Neuronal stem cell (in vitro differentiated cells): Measurements from ENCODE around the gene WDR13. TPM values are rescaled to one million over a fixed set of nuclear protein-coding genes. Genes with fewer than 3 reads are reported as not detected.
A peak's percentile ranks its signal among the peaks of the same experiment; 100 is the strongest.
"Not testable (repeated sequence)": the region's sequence is repeated elsewhere in the genome, so short reads cannot be mapped to it uniquely, and the experiment has no call there.

Source experiments
- DNase-seq: peaks from one replicate; pipeline ENCODE4 v3.0.0-alpha.2; 2013; ENCODE audit warnings: low spot score
- H2AFZ ChIP-seq: one replicate; pipeline ENCODE4 v1.6.1; 2013; ENCODE audit warnings: mild to moderate bottlenecking, low read length, inconsistent platforms
- H2AK5ac ChIP-seq: 2 replicates; pipeline ENCODE4 v1.6.1; 2013; ENCODE audit warnings: low read depth, mild to moderate bottlenecking, inconsistent platforms, low read length, moderate library complexity, mixed read lengths
- H2BK120ac ChIP-seq: 2 replicates; pipeline ENCODE4 v1.6.1; 2013; ENCODE audit warnings: low read depth, mild to moderate bottlenecking, inconsistent platforms, low read length, moderate library complexity, mixed read lengths
- H2BK12ac ChIP-seq: one replicate; pipeline ENCODE4 v1.6.1; 2013; ENCODE audit warnings: low read length, inconsistent platforms
- H2BK15ac ChIP-seq: 2 replicates; pipeline ENCODE4 v1.6.1; 2013; ENCODE audit warnings: mild to moderate bottlenecking, low read length, inconsistent platforms, mixed read lengths
- H2BK5ac ChIP-seq: one replicate; pipeline ENCODE4 v1.6.1; 2013; ENCODE audit warnings: inconsistent platforms, mild to moderate bottlenecking, low read length, moderate library complexity
- H3K14ac ChIP-seq: one replicate; pipeline ENCODE4 v1.6.1; 2013; ENCODE audit warnings: low read length, inconsistent platforms
- H3K18ac ChIP-seq: 2 replicates; pipeline ENCODE4 v1.6.1; 2013; ENCODE audit warnings: low read length, inconsistent platforms
- H3K23ac ChIP-seq: 2 replicates; pipeline ENCODE4 v1.6.1; 2013; ENCODE audit warnings: low read depth, mild to moderate bottlenecking, mixed read lengths, low read length, inconsistent platforms; ENCODE audit not compliant: poor library complexity
- H3K27ac ChIP-seq: replicated peaks from 3 replicates; pipeline ENCODE4 v1.5.1; 2013; ENCODE audit warnings: low read length, inconsistent platforms
- H3K27me3 ChIP-seq, 3 experiments: 2 replicates each; pipeline ENCODE4 v1.6.1; 2013; ENCODE audit warnings: low read length in 3 of 3, mild to moderate bottlenecking in 2 of 3, inconsistent platforms in 1 of 3, low read depth in 1 of 3, mixed read lengths in 1 of 3, moderate library complexity in 1 of 3; ENCODE audit not compliant: control insufficient read depth in 3 of 3, insufficient read depth in 3 of 3
- H3K36me3 ChIP-seq, 2 donors: replicated peaks in 1 of 2; 2 replicates each; pipeline ENCODE4 v1.6.1; 2013; ENCODE audit warnings: low read length in 2 of 2; ENCODE audit not compliant: control insufficient read depth in 2 of 2, insufficient read depth in 2 of 2
- H3K4ac ChIP-seq: 2 replicates; pipeline ENCODE4 v1.6.1; 2013; ENCODE audit warnings: inconsistent platforms, mild to moderate bottlenecking, low read length, moderate library complexity
- H3K4me1 ChIP-seq, 2 donors: 1 replicate in 1 of 2; 2 replicates in 1 of 2; pipeline ENCODE4 v1.6.1; 2013; ENCODE audit warnings: low read length in 2 of 2, low read depth in 1 of 2; ENCODE audit not compliant: control insufficient read depth in 2 of 2, insufficient read depth in 1 of 2
- H3K4me2 ChIP-seq: one replicate; pipeline ENCODE4 v1.6.1; 2013; ENCODE audit warnings: mild to moderate bottlenecking, low read length, inconsistent platforms; ENCODE audit not compliant: insufficient read depth, poor library complexity, severe bottlenecking
- H3K4me3 ChIP-seq, 2 donors: 2 replicates each; pipeline ENCODE4 v1.5.1; 2013; ENCODE audit warnings: low read length in 2 of 2, mild to moderate bottlenecking in 2 of 2, inconsistent platforms in 1 of 2, moderate library complexity in 1 of 2
- H3K79me1 ChIP-seq: one replicate; pipeline ENCODE4 v1.6.1; 2013; ENCODE audit warnings: low read depth, mild to moderate bottlenecking, inconsistent platforms, low read length, moderate library complexity
- H3K9ac ChIP-seq: one replicate; pipeline ENCODE4 v1.6.1; 2013; ENCODE audit warnings: mild to moderate bottlenecking, low read depth, low read length, inconsistent platforms; ENCODE audit not compliant: poor library complexity
- H3K9me3 ChIP-seq, 2 donors: replicated peaks in 1 of 2; 2 replicates each; pipeline versions ENCODE3 to v1.6.1; 2013; ENCODE audit warnings: low read length in 2 of 2, mild to moderate bottlenecking in 2 of 2, inconsistent platforms in 1 of 2, low read depth in 1 of 2, mixed read lengths in 1 of 2, moderate library complexity in 1 of 2; ENCODE audit not compliant: control insufficient read depth in 2 of 2, insufficient read depth in 1 of 2
- H4K8ac ChIP-seq: one replicate; pipeline ENCODE4 v1.6.1; 2013; ENCODE audit warnings: low read depth, mild to moderate bottlenecking, inconsistent platforms, low read length, moderate library complexity
- H4K91ac ChIP-seq: one replicate; pipeline ENCODE4 v1.6.1; 2013; ENCODE audit warnings: low read length, low read depth, mild to moderate bottlenecking, inconsistent platforms; ENCODE audit not compliant: poor library complexity
- WGBS, 2 donors: extraction: QIAGEN DNeasy Blood & Tissue Kit; methylation state at CpG; one replicate each; pipeline ENCODE4 v1.1.7; 2013; ENCODE audit warnings: missing lambda C conversion rate in 2 of 2, mixed read lengths in 1 of 2; ENCODE audit not compliant: insufficient read length in 2 of 2, insufficient replicate concordance in 1 of 2; ENCODE audit errors: extremely low coverage in 2 of 2; 5-methylcytosine and 5-hydroxymethylcytosine counted together
- polyA plus RNA-seq, 2 experiments: library from polyadenylated mRNA; stranded (reverse); fragments of 200-250 nt; gene quantifications; one replicate each; pipeline ENCODE4 v1.2.3, GENCODE V29; 2013

WDR13 gene
- polyA plus RNA-seq (2013, experiment 1 of 2), result 27.4 TPM
- polyA plus RNA-seq (2013, experiment 2 of 2), result 25.9 TPM

GRCh38 chrX:48597353-48598264 lies at the start of gene WDR13:
TSS of gene WDR13 (plus strand) at chrX:48597492. CDS start at chrX:48597997, 505 bp downstream.
- Histone ChIP-seq H3K4ac (peak within 1 kb of the TSS; percentile 89), H3K27me3 (no peaks in the 10 kb centered on the region), H2BK12ac (peak within 1 kb of the TSS; percentile 73), H3K27ac (peak within 1 kb of the TSS; percentile 97), H4K91ac (peak within 1 kb of the TSS; percentile 92), H3K4me2 (peak within 1 kb of the TSS; percentile 37), H3K4me3 (peak within 1 kb of the TSS; percentile 77 to 85), H3K14ac (no peak within 1 kb of the TSS), H3K18ac (peak within 1 kb of the TSS; percentile 100), H2BK5ac (peak within 1 kb of the TSS; percentile 66), H3K23ac (peak within 1 kb of the TSS; percentile 96), H3K36me3 (peaks cover 11 to 37% of the 10 kb centered on the region in 2 donors), H2AK5ac (peak within 1 kb of the TSS; percentile 97), H2BK120ac (no peak within 1 kb of the TSS), H2BK15ac (no peak within 1 kb of the TSS), H3K4me1 (peaks cover 0 to 3% of the 10 kb centered on the region in 2 donors), H4K8ac (no peak within 1 kb of the TSS), H3K9ac (peak within 1 kb of the TSS; percentile 99), H3K9me3 (no peaks in the 10 kb centered on the region), H3K79me1 (peaks cover 2% of the 10 kb centered on the region), H2AFZ (peak within 1 kb of the TSS; percentile 77)
- DNase-seq, result peak; percentile 71
- no CpG with 5 or more reads among the region's 62 CpGs for WGBS, 2 donors

DNA sequence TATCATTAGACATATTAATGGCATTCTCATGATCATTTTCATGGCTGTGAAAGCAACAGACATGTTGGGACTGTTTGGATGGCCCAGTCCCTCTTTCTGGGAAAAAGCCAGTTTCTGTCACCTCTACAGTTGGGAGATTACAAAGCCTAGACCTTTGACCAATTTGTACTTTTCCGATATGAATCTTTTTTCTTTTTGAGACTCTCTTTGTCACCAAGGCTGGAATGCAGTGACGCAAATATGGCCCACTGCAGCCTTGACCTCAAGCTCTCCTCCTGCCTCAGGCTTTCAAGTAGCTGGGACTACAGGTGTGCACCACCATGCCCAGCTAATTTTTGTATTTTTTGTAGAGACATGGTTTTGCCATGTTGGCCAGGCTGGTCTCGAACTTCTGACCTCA lies 48.4 kb upstream of the WDR13 start:
- H4K91ac ChIP-seq, result no peak overlapping the region
- H3K27ac ChIP-seq, result no peak overlapping the region
- no peaks in the 10 kb centered on the region for H3K9me3 ChIP-seq
- H2BK15ac ChIP-seq, result no peak overlapping the region
- H3K4ac ChIP-seq, result no peak overlapping the region
- no peak overlapping the region for H3K4me2 ChIP-seq
- no peak overlapping the region for H2AFZ ChIP-seq
- peaks cover 0 to 10% of the 10 kb centered on the region in 2 donors for H3K36me3 ChIP-seq
- no peak overlapping the region for H2BK12ac ChIP-seq
- H3K9ac ChIP-seq, result no peak overlapping the region
- no peak for DNase-seq
- H3K4me1 ChIP-seq, result no peaks in the 10 kb centered on the region
- H3K79me1 ChIP-seq, result no peaks in the 10 kb centered on the region
- no peak overlapping the region for H3K14ac ChIP-seq
- no peak overlapping the region for H2AK5ac ChIP-seq
- H2BK5ac ChIP-seq, result no peak overlapping the region
- H3K18ac ChIP-seq, result no peak overlapping the region
- WGBS, 2 donors, result no CpG with 5 or more reads among the region's 3 CpGs
- no peak overlapping the region for H2BK120ac ChIP-seq
- H3K27me3 ChIP-seq, result no peaks in the 10 kb centered on the region
- H3K23ac ChIP-seq, result no peak overlapping the region
- H3K4me3 ChIP-seq, result no peak overlapping the region
- H4K8ac ChIP-seq, result no peak overlapping the region

GRCh38 chrX:48555731-48556325 lies 41.5 kb upstream of the WDR13 start:
- H4K91ac ChIP-seq, H3K27ac ChIP-seq, H4K8ac ChIP-seq, H2AFZ ChIP-seq, H3K14ac ChIP-seq, H3K23ac ChIP-seq, H3K79me1 ChIP-seq, DNase-seq, H3K27me3 ChIP-seq, H2AK5ac ChIP-seq, H2BK5ac ChIP-seq, H3K4me1 ChIP-seq, H3K4me2 ChIP-seq, H3K4ac ChIP-seq, H3K18ac ChIP-seq, H3K9me3 ChIP-seq, H3K9ac ChIP-seq, H2BK12ac ChIP-seq, H2BK120ac ChIP-seq, H3K4me3 ChIP-seq, H2BK15ac ChIP-seq: not testable (repeated sequence)
- no CpG with 5 or more reads among the region's 9 CpGs for WGBS, 2 donors
- peaks cover 14 to 22% of the 10 kb centered on the region in 2 donors for H3K36me3 ChIP-seq

DNA sequence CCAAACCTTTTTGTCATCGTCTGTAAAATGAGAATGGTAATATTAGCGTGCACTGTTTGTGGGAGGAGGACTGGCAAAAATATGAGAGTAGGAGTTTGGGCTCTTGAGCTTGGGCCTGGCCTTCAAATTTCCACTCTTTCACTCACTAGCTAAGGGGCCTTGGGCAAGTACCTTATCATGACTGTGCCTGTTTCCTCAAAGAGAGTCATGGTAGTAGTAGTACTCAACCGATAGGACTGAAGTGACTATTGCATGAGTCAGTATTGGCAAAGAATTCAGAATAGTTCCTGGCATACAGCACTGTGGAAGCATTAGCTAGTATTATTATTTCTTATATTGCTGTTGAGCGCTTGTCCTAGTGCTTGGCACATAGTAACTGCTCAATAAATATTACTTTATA lies 39.0 kb upstream of the WDR13 start:
- Histone ChIP-seq H3K36me3 (peaks cover 14 to 29% of the 10 kb centered on the region in 2 donors), H2BK5ac (no peak overlapping the region), H3K79me1 (no peaks in the 10 kb centered on the region), H4K91ac (no peak overlapping the region), H3K9me3 (no peaks in the 10 kb centered on the region), H3K4me1 (no peaks in the 10 kb centered on the region), H3K4me2 (no peak overlapping the region), H3K4me3 (no peak overlapping the region), H2AK5ac (no peak overlapping the region), H2BK15ac (no peak overlapping the region), H2BK120ac (no peak overlapping the region), H4K8ac (no peak overlapping the region), H3K18ac (no peak overlapping the region), H3K9ac (no peak overlapping the region), H3K4ac (no peak overlapping the region), H3K23ac (no peak overlapping the region), H2BK12ac (no peak overlapping the region), H3K27me3 (no peaks in the 10 kb centered on the region), H3K14ac (no peak overlapping the region), H2AFZ (no peak overlapping the region), H3K27ac (no peak overlapping the region)
- no peak for DNase-seq
- no CpG with 5 or more reads among the region's 4 CpGs for WGBS, 2 donors
